ENCODE data around the gene NMNAT2. TPM values are rescaled to one million over a fixed set of nuclear protein-coding genes. Genes with fewer than 3 reads are reported as not detected.

The NMNAT2 gene
- total RNA-seq, 1 experiment from 2014 or later = 8.8 TPM

DNA sequence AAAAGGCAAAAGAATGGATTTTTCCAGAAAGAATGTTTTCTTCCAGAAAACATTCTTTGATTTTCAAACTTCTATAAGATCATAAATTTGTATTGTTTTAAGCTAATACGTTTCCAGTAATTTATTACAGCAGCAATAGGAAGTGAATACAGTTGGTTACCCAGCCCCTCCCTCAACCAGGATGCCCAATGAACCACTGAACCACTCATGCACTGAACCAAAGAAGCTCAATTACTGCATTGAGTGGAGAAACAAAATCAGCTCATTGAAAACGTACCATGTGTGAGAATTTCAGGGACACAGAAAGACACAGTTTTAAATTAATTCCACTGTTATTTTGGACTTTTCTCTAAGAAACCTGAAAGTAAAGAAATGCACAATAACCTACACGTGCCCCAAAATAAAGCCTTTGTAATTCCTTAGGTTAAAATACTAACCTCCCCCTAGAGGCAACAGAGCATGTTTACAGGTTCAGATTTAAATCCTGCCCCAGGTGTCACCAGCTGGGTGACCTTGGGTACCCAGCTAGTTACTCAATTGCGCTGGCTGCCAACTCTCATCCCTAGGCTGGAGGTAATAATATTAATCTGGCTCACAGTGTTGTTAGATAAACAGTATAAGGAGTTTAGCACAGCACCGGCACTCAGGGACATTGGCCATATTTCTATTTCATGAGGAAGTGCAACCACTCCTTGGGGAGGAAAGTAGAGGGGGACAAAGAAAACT lies 111.7 kb downstream of the NMNAT2 start:
- TF ChIP-seq KAT7 (CRISPR knock-in tag; IDR thresholded peaks at IDR 0.05; ENCODE audit: borderline replicate concordance) = no peak
- TF ChIP-seq FOXP1 (CRISPR knock-in tag; IDR thresholded peaks at IDR 0.05; ENCODE audit: borderline replicate concordance) = no peak
- TF ChIP-seq, protein P1, sequence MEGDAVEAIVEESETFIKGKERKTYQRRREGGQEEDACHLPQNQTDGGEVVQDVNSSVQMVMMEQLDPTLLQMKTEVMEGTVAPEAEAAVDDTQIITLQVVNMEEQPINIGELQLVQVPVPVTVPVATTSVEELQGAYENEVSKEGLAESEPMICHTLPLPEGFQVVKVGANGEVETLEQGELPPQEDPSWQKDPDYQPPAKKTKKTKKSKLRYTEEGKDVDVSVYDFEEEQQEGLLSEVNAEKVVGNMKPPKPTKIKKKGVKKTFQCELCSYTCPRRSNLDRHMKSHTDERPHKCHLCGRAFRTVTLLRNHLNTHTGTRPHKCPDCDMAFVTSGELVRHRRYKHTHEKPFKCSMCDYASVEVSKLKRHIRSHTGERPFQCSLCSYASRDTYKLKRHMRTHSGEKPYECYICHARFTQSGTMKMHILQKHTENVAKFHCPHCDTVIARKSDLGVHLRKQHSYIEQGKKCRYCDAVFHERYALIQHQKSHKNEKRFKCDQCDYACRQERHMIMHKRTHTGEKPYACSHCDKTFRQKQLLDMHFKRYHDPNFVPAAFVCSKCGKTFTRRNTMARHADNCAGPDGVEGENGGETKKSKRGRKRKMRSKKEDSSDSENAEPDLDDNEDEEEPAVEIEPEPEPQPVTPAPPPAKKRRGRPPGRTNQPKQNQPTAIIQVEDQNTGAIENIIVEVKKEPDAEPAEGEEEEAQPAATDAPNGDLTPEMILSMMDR (IDR thresholded peaks at IDR 0.05) = peak; percentile 32; the same call in 1 of the 2 replicates
- TF ChIP-seq, protein P2, sequence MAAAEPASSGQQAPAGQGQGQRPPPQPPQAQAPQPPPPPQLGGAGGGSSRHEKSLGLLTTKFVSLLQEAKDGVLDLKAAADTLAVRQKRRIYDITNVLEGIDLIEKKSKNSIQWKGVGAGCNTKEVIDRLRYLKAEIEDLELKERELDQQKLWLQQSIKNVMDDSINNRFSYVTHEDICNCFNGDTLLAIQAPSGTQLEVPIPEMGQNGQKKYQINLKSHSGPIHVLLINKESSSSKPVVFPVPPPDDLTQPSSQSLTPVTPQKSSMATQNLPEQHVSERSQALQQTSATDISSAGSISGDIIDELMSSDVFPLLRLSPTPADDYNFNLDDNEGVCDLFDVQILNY (CRISPR knock-in tag; IDR thresholded peaks at IDR 0.05) = no peak

GRCh38 chr1:183304440-183305107 lies 113.6 kb downstream of the NMNAT2 start:
- TF ChIP-seq, protein P3, sequence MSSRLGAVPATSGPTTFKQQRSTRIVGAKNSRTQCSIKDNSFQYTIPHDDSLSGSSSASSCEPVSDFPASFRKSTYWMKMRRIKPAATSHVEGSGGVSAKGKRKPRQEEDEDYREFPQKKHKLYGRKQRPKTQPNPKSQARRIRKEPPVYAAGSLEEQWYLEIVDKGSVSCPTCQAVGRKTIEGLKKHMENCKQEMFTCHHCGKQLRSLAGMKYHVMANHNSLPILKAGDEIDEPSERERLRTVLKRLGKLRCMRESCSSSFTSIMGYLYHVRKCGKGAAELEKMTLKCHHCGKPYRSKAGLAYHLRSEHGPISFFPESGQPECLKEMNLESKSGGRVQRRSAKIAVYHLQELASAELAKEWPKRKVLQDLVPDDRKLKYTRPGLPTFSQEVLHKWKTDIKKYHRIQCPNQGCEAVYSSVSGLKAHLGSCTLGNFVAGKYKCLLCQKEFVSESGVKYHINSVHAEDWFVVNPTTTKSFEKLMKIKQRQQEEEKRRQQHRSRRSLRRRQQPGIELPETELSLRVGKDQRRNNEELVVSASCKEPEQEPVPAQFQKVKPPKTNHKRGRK (CRISPR knock-in tag; IDR thresholded peaks at IDR 0.05; ENCODE audit: borderline replicate concordance) = no peak
- TF ChIP-seq, protein P4, sequence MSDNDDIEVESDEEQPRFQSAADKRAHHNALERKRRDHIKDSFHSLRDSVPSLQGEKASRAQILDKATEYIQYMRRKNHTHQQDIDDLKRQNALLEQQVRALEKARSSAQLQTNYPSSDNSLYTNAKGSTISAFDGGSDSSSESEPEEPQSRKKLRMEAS (CRISPR knock-in tag; IDR thresholded peaks at IDR 0.05) = no peak
- TF ChIP-seq ESRRA (CRISPR knock-in tag; IDR thresholded peaks at IDR 0.05; ENCODE audit: borderline replicate concordance) = no peak
- no peak for TF ChIP-seq CREB1 (CRISPR knock-in tag; IDR thresholded peaks at IDR 0.05)
- Mint-ChIP-seq H3K9me3 (peaks cover 8% of the 10 kb centered on the region), H3K27ac (no peak overlapping the region), H3K4me1 (peaks cover 48% of the 10 kb centered on the region), H3K27me3 (ENCODE audit: low read depth) (no peaks in the 10 kb centered on the region; the same call in none of the 2 replicates), H3K36me3 (no peaks in the 10 kb centered on the region), H3K4me3 (no peak overlapping the region)
- DNase-seq (ENCODE audit: low spot score) (no peak), ATAC-seq (no peak)
- ChIA-PET POLR2A (no interaction called here), CTCF (interaction anchor here (0.8 to 2.6 kb wide), 3 partner anchors 23 to 45 kb away, joined by 3 to 25 read pairs (median 14); no protein-coding TSS in a partner anchor)

More for the DNA sequence above, 111.7 kb downstream of the NMNAT2 start:
- CTCF ChIA-PET = interaction anchor here (0.6 to 2.6 kb wide), 30 partner anchors 9 to 344 kb away, joined by 3 to 25 read pairs (median 4); no protein-coding TSS in a partner anchor
- POLR2A ChIA-PET = interaction anchor here (0.8 kb wide), 1 partner anchor 12 kb away, joined by 3 read pairs; no protein-coding TSS in a partner anchor
- H3K9me3 Mint-ChIP-seq = peaks cover 5% of the 10 kb centered on the region
- ATAC-seq = peak; percentile 68
- H3K4me3 Mint-ChIP-seq = no peak overlapping the region
- peaks cover 3% of the 10 kb centered on the region for H3K27me3 Mint-ChIP-seq (ENCODE audit: low read depth)
- no peak for DNase-seq (ENCODE audit: low spot score)
- H3K36me3 Mint-ChIP-seq = no peaks in the 10 kb centered on the region
- H3K4me1 Mint-ChIP-seq = peaks cover 51% of the 10 kb centered on the region
- no peak overlapping the region for H3K27ac Mint-ChIP-seq

GRCh38 chr1:183303901-183304300 lies 114.3 kb downstream of the NMNAT2 start:
- CTCF ChIA-PET = no interaction called here
- Mint-ChIP-seq H3K36me3 (no peaks in the 10 kb centered on the region), H3K4me3 (no peak overlapping the region), H3K27me3 (ENCODE audit: low read depth) (no peaks in the 10 kb centered on the region; the same call in none of the 2 replicates), H3K27ac (no peak overlapping the region), H3K9me3 (peaks cover 10% of the 10 kb centered on the region), H3K4me1 (peaks cover 48% of the 10 kb centered on the region)
- no peak for DNase-seq (ENCODE audit: low spot score)
- ATAC-seq = no peak
- POLR2A ChIA-PET = no interaction called here
- TF ChIP-seq FOXP1 (CRISPR knock-in tag; IDR thresholded peaks at IDR 0.05; ENCODE audit: borderline replicate concordance) (no peak), FOXK1 (CRISPR knock-in tag; IDR thresholded peaks at IDR 0.05) (no peak), OVOL2 (CRISPR knock-in tag; IDR thresholded peaks at IDR 0.05; ENCODE audit: borderline replicate concordance) (no peak), NFE2L1 (CRISPR knock-in tag; IDR thresholded peaks at IDR 0.05) (no peak)

DNA sequence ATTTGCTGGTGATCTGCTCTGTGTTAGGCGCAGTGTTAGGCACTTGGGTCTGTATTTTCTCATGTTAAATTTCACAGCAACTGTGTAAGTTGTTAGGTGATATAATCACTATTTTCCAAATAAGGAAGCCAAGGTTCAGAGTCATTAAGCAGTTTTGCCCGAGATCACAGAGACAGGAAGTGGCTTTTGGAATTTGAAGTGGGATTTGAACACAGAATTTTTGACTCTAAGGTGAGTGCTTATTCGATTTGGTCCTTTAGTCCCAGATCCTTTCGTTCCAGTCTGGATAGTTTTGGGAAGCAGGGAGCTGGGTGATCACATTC lies 114.9 kb downstream of the NMNAT2 start:
- H3K9me3 Mint-ChIP-seq = peaks cover 12% of the 10 kb centered on the region
- no peaks in the 10 kb centered on the region; the same call in none of the 2 replicates for H3K27me3 Mint-ChIP-seq (ENCODE audit: low read depth)
- no peak overlapping the region for H3K27ac Mint-ChIP-seq
- no peak overlapping the region for H3K4me3 Mint-ChIP-seq
- DNase-seq (ENCODE audit: low spot score) = no peak
- no peaks in the 10 kb centered on the region for H3K36me3 Mint-ChIP-seq
- no peak for ATAC-seq
- ChIA-PET POLR2A (no interaction called here), CTCF (no interaction called here)
- H3K4me1 Mint-ChIP-seq = peaks cover 46% of the 10 kb centered on the region
- TF ChIP-seq CREM (CRISPR knock-in tag; IDR thresholded peaks at IDR 0.05) (no peak), SMAD4 (CRISPR knock-in tag; IDR thresholded peaks at IDR 0.05) (no peak), ETV6 (CRISPR knock-in tag; IDR thresholded peaks at IDR 0.05) (no peak), RORB (CRISPR knock-in tag; IDR thresholded peaks at IDR 0.05) (no peak), ZNF396 (CRISPR knock-in tag; IDR thresholded peaks at IDR 0.05; ENCODE audit: borderline replicate concordance) (no peak), NFYB (CRISPR knock-in tag; conservative IDR thresholded peaks at IDR 0.05; ENCODE audit: low read depth) (no peak), JAZF1 (CRISPR knock-in tag; IDR thresholded peaks at IDR 0.05) (no peak), SOX15 (CRISPR knock-in tag; IDR thresholded peaks at IDR 0.05) (no peak), HMGA2 (CRISPR knock-in tag; IDR thresholded peaks at IDR 0.05) (no peak)
- TF ChIP-seq, protein P4 (CRISPR knock-in tag; IDR thresholded peaks at IDR 0.05) = no peak
- TF ChIP-seq, protein P5, sequence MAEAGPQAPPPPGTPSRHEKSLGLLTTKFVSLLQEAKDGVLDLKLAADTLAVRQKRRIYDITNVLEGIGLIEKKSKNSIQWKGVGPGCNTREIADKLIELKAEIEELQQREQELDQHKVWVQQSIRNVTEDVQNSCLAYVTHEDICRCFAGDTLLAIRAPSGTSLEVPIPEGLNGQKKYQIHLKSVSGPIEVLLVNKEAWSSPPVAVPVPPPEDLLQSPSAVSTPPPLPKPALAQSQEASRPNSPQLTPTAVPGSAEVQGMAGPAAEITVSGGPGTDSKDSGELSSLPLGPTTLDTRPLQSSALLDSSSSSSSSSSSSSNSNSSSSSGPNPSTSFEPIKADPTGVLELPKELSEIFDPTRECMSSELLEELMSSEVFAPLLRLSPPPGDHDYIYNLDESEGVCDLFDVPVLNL (CRISPR knock-in tag; IDR thresholded peaks at IDR 0.05; ENCODE audit: borderline replicate concordance, low read depth) = no peak
